Epidermal melanocyte (primary cell): ENCODE data around the gene ADGRL1.

Experiments
- DNase-seq: peaks from one replicate; pipeline ENCODE4 v3.0.0; 2011; ENCODE audit warnings: low spot score; ENCODE audit not compliant: insufficient read length

Gene ADGRL1

GRCh38 chr19:14114439-14114838, 91.5 kb downstream of the ADGRL1 start:
- no peak for DNase-seq

DNA sequence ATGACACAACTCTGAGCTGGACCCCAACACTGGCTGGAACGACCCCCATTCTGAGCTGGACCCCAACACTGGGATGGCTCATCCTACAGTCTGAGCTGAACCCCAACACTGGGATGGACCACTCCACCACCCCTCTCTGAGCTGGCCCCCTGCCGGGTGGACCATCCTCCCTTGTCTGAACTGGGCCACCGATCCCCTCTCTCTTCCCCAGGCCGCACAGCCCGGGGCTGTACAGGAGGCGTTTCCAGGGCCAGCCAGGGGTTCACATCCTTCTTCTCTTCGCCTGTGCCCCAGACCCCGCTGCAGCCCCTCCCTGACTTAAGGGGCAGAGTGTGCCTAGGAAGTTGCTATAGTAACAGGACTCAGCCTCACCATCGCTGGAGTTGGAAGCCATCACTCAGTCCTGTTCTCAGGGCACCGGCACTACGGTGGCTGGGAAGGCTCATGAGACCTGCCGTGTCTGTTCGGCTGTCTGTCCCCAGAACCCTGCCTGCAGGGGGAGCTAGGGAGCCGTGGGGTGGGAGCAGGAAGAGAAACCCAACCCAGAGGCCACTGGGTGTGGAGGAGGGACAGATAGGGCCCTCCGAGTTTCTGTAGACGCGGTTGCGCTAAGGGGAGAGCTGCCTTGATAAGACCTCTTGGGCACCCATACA, 92.1 kb downstream of the ADGRL1 start:
- no peak for DNase-seq

DNA sequence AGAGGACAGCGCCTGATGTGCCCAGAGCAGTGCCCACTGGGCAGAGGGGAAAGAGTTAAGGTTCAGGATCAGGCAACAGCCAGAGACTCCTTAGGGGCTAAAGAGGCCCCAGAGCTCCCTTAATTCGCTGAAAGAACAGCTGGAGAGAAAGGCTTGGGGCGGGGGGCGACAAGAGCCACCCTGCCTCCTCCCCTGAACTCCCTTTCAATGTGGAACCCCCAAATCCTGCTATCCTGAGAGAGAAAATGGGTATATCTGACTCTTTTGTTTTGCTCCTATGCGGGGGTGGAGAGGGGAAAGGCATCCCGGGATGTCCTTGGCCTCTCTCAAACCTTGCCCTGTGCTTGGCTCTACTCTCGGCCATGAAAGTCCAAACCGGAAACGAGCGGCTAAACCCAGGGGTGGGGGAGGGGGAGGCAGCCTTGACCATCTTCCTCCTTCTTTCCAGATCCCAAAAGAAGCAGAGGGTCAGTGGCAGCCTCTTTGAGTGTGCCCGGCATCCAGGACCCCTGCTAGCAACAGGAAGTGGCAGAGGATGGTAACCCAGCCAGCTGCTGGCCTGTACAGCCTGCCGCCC, 93.1 kb downstream of the ADGRL1 start:
- DNase-seq: no peak

- DNase-seq: no peak
These were observed 93.7 kb downstream of the ADGRL1 start for GRCh38 chr19:14112051-14112808.

- DNase-seq: no peak
These were observed 94.5 kb downstream of the ADGRL1 start for GRCh38 chr19:14111486-14111885.

- DNase-seq: no peak
These were observed 95.3 kb downstream of the ADGRL1 start for GRCh38 chr19:14110650-14111049.

DNA sequence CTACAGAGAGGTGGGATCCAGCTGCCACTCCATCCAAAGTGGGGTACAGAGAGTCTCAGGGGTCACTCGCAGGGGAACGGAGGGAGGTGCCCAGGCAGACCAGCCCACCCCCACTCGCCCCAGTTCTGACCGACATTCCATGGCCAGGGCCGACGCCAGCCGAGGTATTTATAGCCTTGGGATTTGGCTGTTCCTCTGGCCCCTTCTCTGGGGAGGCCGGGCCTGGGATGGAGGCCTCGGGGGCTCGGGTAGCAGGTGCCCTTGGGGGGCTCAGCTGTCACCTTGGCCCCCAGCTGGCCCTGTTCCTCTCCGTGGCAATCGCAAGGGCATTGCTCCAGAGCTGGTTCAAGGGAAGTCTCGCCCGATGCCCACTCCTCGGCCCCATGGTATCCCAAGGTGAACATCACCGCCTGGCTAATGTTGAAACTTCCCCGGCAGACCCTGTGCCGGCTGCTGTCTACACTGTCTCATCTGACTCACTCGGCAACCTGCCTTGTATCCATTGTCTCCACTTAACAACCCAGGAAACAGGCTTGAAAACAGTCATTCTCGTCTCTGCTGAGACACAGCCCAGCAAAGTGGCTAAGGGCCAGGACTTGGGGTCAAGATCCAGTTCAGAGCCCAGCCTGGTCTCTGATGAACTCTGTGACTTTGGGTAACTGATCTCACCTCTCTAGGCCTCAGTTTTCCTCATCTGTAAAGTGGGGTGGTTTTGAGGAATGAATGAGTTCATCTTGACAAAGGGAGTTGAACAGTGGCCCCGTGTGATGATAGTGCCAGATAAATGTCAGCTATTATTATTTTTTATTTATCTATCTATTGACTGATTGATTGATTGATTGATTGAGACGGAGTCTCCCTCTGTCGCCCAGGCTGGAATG, 98.1 kb downstream of the ADGRL1 start:
- DNase-seq: no peak

DNA sequence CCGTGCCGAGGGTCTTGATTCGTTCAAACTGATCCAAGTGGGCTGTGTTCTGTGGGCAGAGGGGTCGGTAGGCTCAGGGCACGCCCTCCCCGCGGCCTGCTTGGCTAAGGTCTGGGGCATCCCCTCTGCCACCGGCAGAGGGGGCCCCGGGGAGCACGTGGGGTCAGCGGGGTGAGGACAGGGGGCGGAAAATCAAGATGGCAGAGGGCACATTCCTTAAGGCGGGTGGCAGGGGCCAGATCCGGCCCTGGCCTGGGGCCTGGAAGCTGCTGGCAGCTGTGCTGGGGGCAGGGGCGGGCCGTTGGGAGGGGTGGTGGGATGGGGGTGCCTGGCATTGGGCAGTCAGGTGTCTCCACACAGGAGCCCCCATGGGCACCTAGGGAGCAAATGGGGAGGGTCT, 99.1 kb downstream of the ADGRL1 start:
- DNase-seq: no peak

DNA sequence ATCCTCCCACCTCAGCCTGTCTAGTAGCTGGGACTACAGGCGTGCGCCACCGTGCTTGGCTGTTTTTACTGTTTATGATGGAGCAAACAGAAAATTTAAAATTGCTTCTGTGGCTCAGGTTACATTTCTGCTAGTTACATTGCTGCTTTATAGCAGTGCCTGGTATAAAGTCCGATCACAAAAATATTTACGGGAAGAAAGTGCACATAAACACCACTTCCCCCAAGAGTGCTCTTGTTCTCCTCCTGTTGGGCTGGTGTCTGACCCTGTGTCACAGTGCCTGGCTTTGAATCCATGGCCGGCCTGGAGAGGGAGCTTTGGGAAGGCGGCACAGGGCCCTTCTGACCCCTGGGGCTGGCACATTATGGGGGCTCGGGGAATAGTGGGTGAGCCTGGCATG, 100.3 kb downstream of the ADGRL1 start:
- DNase-seq: no peak

DNA sequence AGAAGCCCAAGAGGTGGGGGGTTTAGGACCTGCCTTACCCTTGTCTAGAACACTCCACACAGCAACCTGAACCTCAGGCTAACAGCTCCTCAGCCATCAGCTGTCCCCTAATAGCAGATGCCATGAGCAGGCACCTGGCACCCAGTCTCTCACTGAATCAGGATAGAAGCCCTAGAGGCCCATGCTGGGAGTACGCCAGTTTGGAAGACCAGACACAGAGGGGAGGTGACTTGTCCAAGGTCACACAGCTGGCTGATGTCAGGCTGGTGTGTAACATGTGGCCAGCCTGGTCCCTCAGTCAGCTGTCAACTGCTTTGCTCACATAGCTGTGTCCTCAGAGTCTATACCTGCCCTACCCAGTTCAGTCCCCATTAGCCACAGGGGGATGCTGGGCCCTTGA, 102.7 kb downstream of the ADGRL1 start:
- DNase-seq: no peak

- DNase-seq: no peak
These were observed 103.2 kb downstream of the ADGRL1 start for GRCh38 chr19:14102756-14103155.

DNA sequence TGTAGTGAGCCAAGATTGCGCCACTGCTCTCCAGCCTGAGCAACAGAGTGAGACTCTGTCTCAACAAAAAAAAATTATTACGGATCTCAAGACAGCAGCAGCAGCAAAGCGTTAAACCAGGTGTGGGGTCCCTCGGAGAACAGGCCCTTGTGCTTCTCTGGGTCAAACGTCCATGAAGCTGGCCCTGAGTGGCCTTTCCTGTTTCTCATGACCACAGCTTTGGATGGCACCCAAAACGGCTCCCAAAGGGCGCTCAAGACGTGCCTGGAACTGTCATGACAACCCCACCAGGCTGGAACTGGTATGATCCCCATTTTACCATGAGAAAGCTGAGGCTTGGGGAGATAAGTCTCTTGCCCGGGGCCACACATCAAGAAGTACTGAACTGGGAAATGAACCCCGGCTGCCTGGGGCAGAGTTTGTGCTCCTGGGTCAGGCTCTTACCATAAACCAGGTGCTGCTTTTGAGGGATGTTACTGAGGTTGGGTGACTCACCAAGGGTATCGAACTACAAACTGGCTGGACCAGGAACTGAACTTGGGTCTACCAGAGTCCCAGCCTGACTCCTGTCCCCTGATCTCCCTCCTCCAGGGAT, 103.8 kb downstream of the ADGRL1 start:
- DNase-seq: no peak

- DNase-seq: no peak
These were observed 104.9 kb downstream of the ADGRL1 start for GRCh38 chr19:14101003-14101545.
